ENCODE results near the gene C11orf21. TPM values are rescaled to one million over a fixed set of nuclear protein-coding genes. Genes with fewer than 3 reads are reported as not detected.

C11orf21 gene
- total RNA-seq, 1 donor from 2014 or later: not detected

Other genes with a start within 250 kb of the C11orf21 start
- 330 and 438 TPM in 2 replicates for gene IGF2, start 162.5 kb downstream of the C11orf21 start, total RNA-seq
- not detected in 2 replicates for gene INS, start 140.7 kb downstream of the C11orf21 start, total RNA-seq
- gene TH, start 130.1 kb downstream of the C11orf21 start, total RNA-seq: not detected in 2 replicates
- gene ASCL2, start 31.3 kb downstream of the C11orf21 start, total RNA-seq: not detected in 2 replicates
- gene TSPAN32, start 95 bp upstream of the C11orf21 start, total RNA-seq: not detected in 2 replicates
- gene CD81, start 75.4 kb upstream of the C11orf21 start, total RNA-seq: 429 and 434 TPM in 2 replicates
- gene TSSC4, start 98.8 kb upstream of the C11orf21 start, total RNA-seq: 43.3 and 47.1 TPM in 2 replicates
- not detected in 2 replicates for gene TRPM5, start 142.6 kb upstream of the C11orf21 start, total RNA-seq
- 0.32 TPM in 1 of 2 replicates, not detected in the other for gene KCNQ1, start 143.1 kb upstream of the C11orf21 start, total RNA-seq

All from myocyte (in vitro differentiated cells).